Testis (tissue), 2 donors: ENCODE measurements around the gene GP1BB.

Experiments
- CTCF ChIP-seq, 3 experiments: fragments of 450-650 bp in 2 of 3; fragments of 200-600 bp in 1 of 3; sonication (generic) in 1 of 3; IDR thresholded peaks; one replicate each; pipeline ENCODE4 v1.5.1; 2016 to 2019; ENCODE audit warnings: antibody characterized with exemption in 3 of 3, mild to moderate bottlenecking in 2 of 3, moderate library complexity in 1 of 3
- POLR2A ChIP-seq: fragments of 450-650 bp; IDR thresholded peaks from one replicate; pipeline ENCODE4 v1.6.1; 2017; ENCODE audit warnings: antibody characterized with exemption, mild to moderate bottlenecking, moderate library complexity

GRCh38 chr22:19739448-19739895 is 16.1 kb downstream of the GP1BB start:
- TF ChIP-seq CTCF (IDR thresholded peaks at IDR 0.05) (no peak), POLR2A (no peak)
